Fibroblast of mammary gland (primary cell): Measurements from ENCODE around the gene SNX24.

Experiments
- DNase-seq: peaks from one replicate; pipeline ENCODE4 v3.0.0-alpha.2; 2010; ENCODE audit warnings: low read depth
- H3K4me3 ChIP-seq: 2 replicates; pipeline ENCODE4 v1.5.1; 2011; ENCODE audit warnings: low read depth, mild to moderate bottlenecking, low read length, moderate library complexity; ENCODE audit not compliant: control insufficient read depth
- CTCF ChIP-seq: conservative IDR thresholded peaks from 2 replicates; pipeline ENCODE4 v1.5.1; 2011; ENCODE audit warnings: low read depth, low read length, inconsistent platforms; ENCODE audit not compliant: control insufficient read depth, insufficient read depth

SNX24 gene

GRCh38 chr5:122978644-122979297 lies 133.4 kb downstream of the SNX24 start:
- DNase-seq = no peak
- no peak for TF ChIP-seq CTCF
- H3K4me3 ChIP-seq = no peak overlapping the region

- TF ChIP-seq CTCF = no peak
- H3K4me3 ChIP-seq = no peak overlapping the region
- DNase-seq = no peak
Measured at GRCh38 chr5:122981846-122982245, 136.4 kb downstream of the SNX24 start.

DNA sequence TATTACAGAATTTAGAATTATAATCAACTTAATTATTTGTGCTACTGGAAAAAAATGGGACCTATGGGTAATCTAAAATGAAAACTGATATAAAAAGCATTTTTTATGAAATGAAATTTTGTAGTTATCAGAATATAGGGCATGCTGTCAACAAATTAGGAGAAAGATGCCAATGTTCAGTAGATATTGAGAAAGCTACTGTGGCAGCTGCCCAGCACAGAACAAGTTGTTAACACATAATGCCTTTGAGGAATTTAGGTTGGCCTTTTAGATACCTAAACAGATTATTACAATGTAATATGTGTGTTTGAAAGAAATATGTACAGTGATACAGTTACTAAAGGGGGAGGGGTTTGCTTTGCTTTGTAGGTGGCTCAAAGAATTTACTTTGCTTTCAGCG lies 137.0 kb downstream of the SNX24 start:
- DNase-seq = no peak
- TF ChIP-seq CTCF = no peak
- no peak overlapping the region for H3K4me3 ChIP-seq

- no peak for TF ChIP-seq CTCF
- no peak for DNase-seq
- H3K4me3 ChIP-seq = no peak overlapping the region
Measured at GRCh38 chr5:122984425-122984824, 139.0 kb downstream of the SNX24 start.

- no peak for TF ChIP-seq CTCF
- DNase-seq = no peak
- H3K4me3 ChIP-seq = no peak overlapping the region
Measured at GRCh38 chr5:122985006-122985700, 139.7 kb downstream of the SNX24 start.

DNA sequence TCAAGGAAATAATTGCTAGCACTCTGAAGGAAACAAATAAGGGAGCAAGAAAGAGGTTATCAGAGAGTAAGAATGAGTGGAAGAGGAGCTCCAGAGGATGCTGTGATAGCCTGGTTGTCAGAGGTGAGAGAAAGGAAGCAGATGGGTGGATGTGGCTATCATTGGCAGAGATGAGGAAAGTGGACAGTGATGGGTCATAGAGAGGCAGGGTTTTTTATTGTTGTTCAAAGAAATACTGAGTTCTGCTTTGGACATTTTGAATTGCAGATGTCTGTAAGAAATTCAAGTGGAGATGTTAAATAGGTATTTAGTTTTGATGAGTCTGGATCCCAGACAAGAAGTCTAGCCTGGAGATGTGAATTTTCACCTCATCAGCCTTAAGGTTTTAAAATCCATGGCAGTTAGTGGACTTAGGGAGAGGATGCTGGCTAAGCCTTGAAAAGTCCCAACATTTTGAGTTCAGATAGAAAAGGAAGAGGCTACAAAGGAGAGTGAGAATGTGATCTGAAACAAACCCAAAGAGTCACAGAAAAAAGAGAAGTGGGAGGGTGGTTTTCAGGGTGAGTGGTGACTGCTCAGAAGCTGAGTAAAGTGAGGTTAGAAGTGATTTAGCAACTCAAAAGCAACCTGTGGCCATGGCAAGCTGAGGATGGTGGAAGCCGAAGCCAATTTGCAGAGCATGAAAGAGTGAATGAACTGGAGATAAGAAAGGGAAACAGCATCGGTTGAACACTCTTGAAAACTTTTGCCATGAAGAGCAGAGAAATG lies 140.7 kb downstream of the SNX24 start:
- no peak for DNase-seq
- no peak overlapping the region for H3K4me3 ChIP-seq
- no peak for TF ChIP-seq CTCF
